ENCODE measurements around the gene PNLIPRP1.

DNA sequence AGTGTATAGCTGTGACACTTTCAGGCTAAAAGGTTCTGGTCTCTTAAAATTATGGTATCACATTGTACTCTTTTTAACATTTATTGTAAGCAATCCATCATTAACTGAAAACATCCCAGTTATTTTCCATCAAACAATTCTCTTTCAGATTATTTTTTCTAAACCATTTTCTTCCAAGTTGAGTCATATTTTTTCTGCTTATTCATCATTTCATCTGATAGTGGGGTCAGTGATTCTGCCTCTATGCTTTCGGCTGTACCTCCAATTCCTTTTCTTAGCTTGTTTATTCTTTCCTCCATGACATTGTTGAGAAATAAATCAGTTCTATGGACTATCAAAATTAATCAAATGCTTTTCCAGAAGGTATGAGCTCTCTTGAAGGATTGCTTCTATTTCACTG is 45.6 kb upstream of the PNLIPRP1 start:
- TF ChIP-seq EZH2 (IDR thresholded peaks at IDR 0.05): no peak
- TF ChIP-seq, protein P1, sequence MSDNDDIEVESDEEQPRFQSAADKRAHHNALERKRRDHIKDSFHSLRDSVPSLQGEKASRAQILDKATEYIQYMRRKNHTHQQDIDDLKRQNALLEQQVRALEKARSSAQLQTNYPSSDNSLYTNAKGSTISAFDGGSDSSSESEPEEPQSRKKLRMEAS (IDR thresholded peaks at IDR 0.05): no peak
- TF ChIP-seq CTCF (IDR thresholded peaks at IDR 0.05 in 2 of 3, conservative IDR thresholded peaks at IDR 0.05 in 1 of 3; ENCODE audit: borderline replicate concordance in 1 of 3, insufficient read depth in 1 of 3, low read depth in 2 of 3, low read length in 2 of 3): no peak
- no peak for TF ChIP-seq YY1 (IDR thresholded peaks at IDR 0.05; ENCODE audit: extremely low read depth, insufficient replicate concordance, low read depth, low read length)
- no peak for TF ChIP-seq RAD21 (IDR thresholded peaks at IDR 0.05; ENCODE audit: low read depth)
- TF ChIP-seq REST (IDR thresholded peaks at IDR 0.05; ENCODE audit: low read depth): no peak
